BJ (cell line): Measurements from ENCODE around the gene SERPIND1. TPM values are rescaled to one million over a fixed set of nuclear protein-coding genes. Genes with fewer than 3 reads are reported as not detected.
A peak's percentile ranks its signal among the peaks of the same experiment; 100 is the strongest.

Experiments used
- CTCF ChIA-PET: fragments of 350-600 bp; formaldehyde crosslinking; extraction: SDS; loops from one replicate; lab custom pipeline; 2021; ENCODE audit warnings: antibody characterized with exemption, inconsistent platforms; lab: Yijun Ruan, JAX
- POLR2A ChIA-PET: fragments of 300-600 bp; sonication (Branson Sonifier 250); formaldehyde crosslinking; extraction: SDS; loops from one replicate; lab custom pipeline; 2021; ENCODE audit warnings: antibody characterized with exemption; lab: Charles Lee
- DNase-seq: peaks from one replicate; pipeline ENCODE4 v3.0.0-alpha.2; 2011; ENCODE audit warnings: low read depth
- H3K27me3 ChIP-seq: 2 replicates; pipeline ENCODE4 v1.6.0; 2011; ENCODE audit warnings: low read length; ENCODE audit not compliant: control insufficient read depth, insufficient read depth
- H3K36me3 ChIP-seq: 2 replicates; pipeline ENCODE4 v1.5.1; 2011; ENCODE audit warnings: low read length; ENCODE audit not compliant: control insufficient read depth, insufficient read depth
- H3K4me3 ChIP-seq: 2 replicates; pipeline ENCODE4 v1.5.1; 2011; ENCODE audit warnings: low read depth, mild to moderate bottlenecking, control low read depth, low read length
- polyA plus RNA-seq: library from polyadenylated mRNA; depleted of rRNA; stranded (reverse); fragments of >200 nt; gene quantifications from 2 replicates; pipeline ENCODE4 v1.2.3, GENCODE V29; 2011
- TF ChIP-seq, protein P1 (sequence below): IDR thresholded peaks from 2 replicates; pipeline ENCODE4 v1.5.1; 2011; ENCODE audit warnings: low read depth, mild to moderate bottlenecking, control low read depth, inconsistent platforms, low read length, moderate library complexity; ENCODE audit not compliant: insufficient read depth

The SERPIND1 gene
- polyA plus RNA-seq, 1 experiment, result not detected

DNA sequence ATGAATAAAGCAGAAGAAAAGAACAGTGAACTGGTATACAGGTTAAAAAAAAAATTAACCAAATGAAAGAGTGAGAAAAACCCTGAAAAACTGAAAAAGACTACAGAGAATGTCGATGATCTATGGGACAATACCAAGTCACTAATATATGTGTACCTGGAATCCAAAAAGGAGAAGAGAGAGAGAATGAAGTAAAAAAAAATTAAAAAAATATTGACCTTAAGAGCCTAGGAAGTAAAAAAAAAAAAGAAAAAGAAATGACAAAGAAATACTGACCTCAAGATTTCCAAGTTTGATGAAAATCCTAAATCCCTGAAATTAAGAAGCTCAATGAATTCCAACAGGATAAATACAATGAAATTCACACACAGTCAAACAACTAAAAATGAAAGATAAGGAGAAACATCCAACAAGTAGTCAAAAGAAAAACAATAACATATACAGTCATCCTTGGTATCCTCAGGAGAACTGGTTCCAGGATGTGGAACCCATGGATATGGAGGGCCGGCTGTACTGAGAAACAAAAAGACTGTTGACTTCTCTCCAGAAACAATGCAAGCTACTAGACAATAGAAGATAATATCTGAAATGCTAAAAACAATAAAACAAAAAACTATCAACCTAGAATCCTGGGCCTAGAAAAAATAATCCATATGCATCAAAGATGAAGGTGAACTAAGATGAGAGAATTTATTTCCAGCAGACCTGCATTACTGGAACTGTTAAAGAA, 33.5 kb upstream of the SERPIND1 start:
- POLR2A ChIA-PET, result no interaction called here
- H3K27me3 ChIP-seq, result no peaks in the 10 kb centered on the region
- DNase-seq, result no peak
- CTCF ChIA-PET, result interaction anchor here (2.4 to 3.5 kb wide), 3 partner anchors 9 to 16 kb away, joined by 14 to 23 read pairs (median 22); no protein-coding TSS in a partner anchor
- no peak overlapping the region for H3K4me3 ChIP-seq
- H3K36me3 ChIP-seq, result peaks cover 8% of the 10 kb centered on the region
- TF ChIP-seq, protein P1, sequence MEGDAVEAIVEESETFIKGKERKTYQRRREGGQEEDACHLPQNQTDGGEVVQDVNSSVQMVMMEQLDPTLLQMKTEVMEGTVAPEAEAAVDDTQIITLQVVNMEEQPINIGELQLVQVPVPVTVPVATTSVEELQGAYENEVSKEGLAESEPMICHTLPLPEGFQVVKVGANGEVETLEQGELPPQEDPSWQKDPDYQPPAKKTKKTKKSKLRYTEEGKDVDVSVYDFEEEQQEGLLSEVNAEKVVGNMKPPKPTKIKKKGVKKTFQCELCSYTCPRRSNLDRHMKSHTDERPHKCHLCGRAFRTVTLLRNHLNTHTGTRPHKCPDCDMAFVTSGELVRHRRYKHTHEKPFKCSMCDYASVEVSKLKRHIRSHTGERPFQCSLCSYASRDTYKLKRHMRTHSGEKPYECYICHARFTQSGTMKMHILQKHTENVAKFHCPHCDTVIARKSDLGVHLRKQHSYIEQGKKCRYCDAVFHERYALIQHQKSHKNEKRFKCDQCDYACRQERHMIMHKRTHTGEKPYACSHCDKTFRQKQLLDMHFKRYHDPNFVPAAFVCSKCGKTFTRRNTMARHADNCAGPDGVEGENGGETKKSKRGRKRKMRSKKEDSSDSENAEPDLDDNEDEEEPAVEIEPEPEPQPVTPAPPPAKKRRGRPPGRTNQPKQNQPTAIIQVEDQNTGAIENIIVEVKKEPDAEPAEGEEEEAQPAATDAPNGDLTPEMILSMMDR, result no peak

DNA sequence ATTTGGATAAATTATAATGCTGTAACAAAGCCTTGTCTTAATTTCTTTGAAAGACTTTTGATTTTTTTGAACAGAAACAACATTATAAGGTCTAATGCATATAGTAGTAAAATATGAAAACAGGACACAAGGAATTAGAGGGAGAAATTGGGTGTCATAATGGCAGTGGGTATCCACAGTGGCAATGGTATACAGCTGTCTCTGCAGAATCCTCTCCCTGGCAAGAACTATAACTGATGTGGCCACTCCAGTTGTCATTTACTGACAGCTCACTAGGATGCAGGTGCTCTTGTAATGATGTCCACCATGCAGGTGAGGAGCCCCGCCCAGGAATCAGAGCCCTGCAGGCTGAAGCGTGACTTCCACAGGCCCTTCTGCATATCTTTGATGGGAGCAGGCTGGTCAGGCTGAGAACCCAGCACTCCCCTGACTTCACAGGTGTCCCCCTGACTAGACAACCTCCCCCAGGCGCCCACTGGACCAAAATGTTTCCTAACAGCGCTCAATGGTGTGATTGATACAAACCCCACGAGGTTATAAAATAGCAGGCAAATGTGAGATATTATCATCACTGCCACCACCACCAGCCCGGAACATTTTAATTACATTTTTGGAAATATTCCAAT, 32.8 kb upstream of the SERPIND1 start:
- DNase-seq, result no peak
- no peaks in the 10 kb centered on the region for H3K27me3 ChIP-seq
- H3K36me3 ChIP-seq, result peaks cover 10% of the 10 kb centered on the region
- CTCF ChIA-PET, result interaction anchor here (0.7 to 3.5 kb wide), 8 partner anchors 9 to 43 kb away, joined by 3 to 23 read pairs (median 4); no protein-coding TSS in a partner anchor
- TF ChIP-seq, protein P1, result no peak
- H3K4me3 ChIP-seq, result no peak overlapping the region
- POLR2A ChIA-PET, result no interaction called here

DNA sequence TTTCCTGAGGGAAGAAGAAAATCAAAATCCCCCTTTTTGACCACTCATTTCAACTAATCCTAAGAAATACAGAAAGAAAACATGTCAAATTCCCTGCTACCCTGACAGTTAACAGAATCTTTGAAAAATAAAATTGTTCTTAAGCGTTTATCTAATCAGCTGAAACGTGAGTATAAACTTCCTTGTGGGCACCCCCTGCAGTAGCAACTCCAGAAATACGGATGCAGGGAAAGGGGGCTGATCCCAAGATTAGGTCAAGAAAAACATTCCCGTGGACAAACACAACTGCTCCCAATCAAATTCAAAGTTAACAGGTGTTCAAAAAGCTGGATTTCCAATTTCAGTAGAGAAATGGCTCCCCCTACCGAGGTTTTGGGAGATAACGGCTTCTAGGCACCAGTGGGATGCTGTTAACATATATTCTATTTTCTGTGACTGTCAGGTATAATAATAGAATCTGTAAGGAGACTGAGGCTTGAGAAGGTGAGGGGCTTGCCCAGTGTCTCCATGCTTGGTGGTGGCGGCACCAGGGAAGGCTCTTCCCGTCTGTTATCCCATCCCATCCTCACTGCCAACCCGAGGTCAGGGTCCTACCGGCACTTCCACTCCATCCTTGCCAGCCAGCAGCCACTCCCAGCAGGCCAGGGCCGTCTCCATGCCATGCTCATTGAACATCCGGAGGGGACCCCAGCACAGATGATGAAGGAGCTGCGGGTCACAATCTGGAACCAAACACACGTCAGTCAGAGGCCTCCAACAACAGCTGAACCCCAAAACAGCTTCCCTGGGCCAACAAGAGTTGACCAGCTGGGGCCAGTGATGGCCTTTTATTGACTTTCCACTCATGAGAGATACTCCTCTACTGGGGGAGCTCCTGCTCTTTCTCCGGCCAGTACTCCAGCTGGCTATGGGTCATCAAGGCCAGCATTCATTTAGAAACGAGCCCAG, 32.0 kb upstream of the SERPIND1 start:
- TF ChIP-seq, protein P1, result peak; percentile 72
- POLR2A ChIA-PET, result no interaction called here
- H3K27me3 ChIP-seq, result no peaks in the 10 kb centered on the region
- CTCF ChIA-PET, result interaction anchor here (0.6 to 3.5 kb wide), 13 partner anchors 8 to 1343 kb away, joined by 3 to 23 read pairs (median 4); no protein-coding TSS in a partner anchor
- no peak for DNase-seq
- no peak overlapping the region for H3K4me3 ChIP-seq
- peaks cover 13% of the 10 kb centered on the region for H3K36me3 ChIP-seq

DNA sequence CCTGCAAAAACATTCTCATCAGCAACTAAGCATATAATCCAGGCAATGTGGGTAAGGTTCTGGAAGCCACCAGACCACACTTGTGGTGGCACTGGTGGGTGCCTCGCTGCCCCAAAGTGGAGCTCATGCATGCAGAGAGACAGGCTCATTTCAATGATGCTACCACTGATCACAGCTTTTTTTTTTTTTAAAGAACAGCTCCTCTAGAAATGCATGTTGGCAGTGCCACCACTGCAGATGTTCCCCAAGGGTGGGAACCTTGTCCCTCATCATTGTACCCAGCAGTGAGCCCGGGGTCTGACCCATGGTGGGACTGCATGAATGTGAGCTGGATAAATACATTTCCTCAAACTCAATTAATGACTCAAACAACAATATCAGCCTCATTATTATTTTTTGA, 31.1 kb upstream of the SERPIND1 start:
- CTCF ChIA-PET, result interaction anchor here (0.6 to 3.5 kb wide), 10 partner anchors 7 to 1344 kb away, joined by 3 to 23 read pairs (median 4); no protein-coding TSS in a partner anchor
- Histone ChIP-seq H3K36me3 (peaks cover 16% of the 10 kb centered on the region), H3K27me3 (no peaks in the 10 kb centered on the region), H3K4me3 (no peak overlapping the region)
- TF ChIP-seq, protein P1, result no peak
- no peak for DNase-seq
- POLR2A ChIA-PET, result no interaction called here
